ENCODE measurements around the gene STK17A.

DNA sequence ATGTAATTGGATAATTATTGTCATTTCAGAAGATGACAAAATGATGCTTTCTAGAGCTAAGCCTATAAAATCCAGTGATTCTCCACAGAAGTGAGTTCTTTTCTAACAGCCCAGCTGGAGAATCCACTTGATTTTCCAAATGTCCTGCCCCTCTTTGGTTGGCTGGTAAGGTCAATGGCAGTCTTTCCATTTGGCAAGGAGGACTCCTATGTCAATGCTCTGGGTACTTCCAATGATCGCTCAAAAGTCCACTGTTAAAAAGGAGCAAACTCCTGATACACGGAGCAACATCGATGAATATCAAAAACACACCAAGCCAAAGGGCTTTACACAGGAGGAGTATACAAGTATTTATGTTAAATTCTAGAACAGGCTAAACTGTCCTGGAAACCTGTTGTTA is 57.8 kb downstream of the STK17A start:
- TF ChIP-seq EZH2phosphoT487 (IDR thresholded peaks at IDR 0.05; ENCODE audit: borderline replicate concordance, low read depth, low read length), result no peak
- TF ChIP-seq, protein P1, sequence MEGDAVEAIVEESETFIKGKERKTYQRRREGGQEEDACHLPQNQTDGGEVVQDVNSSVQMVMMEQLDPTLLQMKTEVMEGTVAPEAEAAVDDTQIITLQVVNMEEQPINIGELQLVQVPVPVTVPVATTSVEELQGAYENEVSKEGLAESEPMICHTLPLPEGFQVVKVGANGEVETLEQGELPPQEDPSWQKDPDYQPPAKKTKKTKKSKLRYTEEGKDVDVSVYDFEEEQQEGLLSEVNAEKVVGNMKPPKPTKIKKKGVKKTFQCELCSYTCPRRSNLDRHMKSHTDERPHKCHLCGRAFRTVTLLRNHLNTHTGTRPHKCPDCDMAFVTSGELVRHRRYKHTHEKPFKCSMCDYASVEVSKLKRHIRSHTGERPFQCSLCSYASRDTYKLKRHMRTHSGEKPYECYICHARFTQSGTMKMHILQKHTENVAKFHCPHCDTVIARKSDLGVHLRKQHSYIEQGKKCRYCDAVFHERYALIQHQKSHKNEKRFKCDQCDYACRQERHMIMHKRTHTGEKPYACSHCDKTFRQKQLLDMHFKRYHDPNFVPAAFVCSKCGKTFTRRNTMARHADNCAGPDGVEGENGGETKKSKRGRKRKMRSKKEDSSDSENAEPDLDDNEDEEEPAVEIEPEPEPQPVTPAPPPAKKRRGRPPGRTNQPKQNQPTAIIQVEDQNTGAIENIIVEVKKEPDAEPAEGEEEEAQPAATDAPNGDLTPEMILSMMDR (conservative IDR thresholded peaks at IDR 0.05; ENCODE audit: low read length), result no peak
